RPMI7951 (cell line): ENCODE results near the gene TSC22D2. TPM values are rescaled to one million over a fixed set of nuclear protein-coding genes. Genes with fewer than 3 reads are reported as not detected.
"Not testable (repeated sequence)": the region's sequence is repeated elsewhere in the genome, so short reads cannot be mapped to it uniquely, and the experiment has no call there.

ENCODE experiments used
- DNase-seq: peaks from one replicate; pipeline ENCODE4 v3.0.0-alpha.2; 2012; ENCODE audit warnings: low read depth
- total RNA-seq: library from RNA; depleted of rRNA; stranded (reverse); fragments of >200 nt; shearing (Covaris generic); gene quantifications from 2 replicates; pipeline ENCODE4 v1.2.3, GENCODE V29; 2014; rRNA removed

The TSC22D2 gene
- total RNA-seq, 1 experiment from 2014 or later = 8.9 TPM

- DNase-seq = no peak
These were observed 82.3 kb downstream of the TSC22D2 start for GRCh38 chr3:150490277-150490986.

DNA sequence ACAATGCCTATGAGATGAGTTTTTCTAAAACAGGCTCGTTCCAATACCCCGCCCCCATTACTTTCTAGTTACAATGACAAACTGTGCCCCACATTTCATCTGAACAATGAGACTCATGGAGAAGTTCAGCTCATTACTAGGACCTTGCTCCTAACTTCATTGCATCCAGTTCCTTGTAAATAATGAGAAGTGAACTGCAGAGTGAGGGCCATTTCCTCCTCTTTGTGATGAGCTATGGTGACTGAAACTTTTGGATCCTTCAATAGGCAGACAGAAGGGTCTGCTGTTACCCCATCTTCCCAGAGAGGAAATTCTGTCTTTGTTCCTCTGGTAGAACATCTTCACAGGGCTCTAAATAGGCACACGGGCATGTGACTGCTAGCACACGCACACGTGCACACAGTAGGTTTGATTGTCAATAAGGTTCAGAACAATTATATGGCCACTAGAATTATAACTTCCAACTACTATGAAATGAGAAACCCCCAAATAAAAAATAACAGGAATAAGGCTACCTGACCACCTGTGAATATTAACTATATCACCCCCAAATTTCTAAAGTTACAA, 86.4 kb downstream of the TSC22D2 start:
- DNase-seq = no peak

DNA sequence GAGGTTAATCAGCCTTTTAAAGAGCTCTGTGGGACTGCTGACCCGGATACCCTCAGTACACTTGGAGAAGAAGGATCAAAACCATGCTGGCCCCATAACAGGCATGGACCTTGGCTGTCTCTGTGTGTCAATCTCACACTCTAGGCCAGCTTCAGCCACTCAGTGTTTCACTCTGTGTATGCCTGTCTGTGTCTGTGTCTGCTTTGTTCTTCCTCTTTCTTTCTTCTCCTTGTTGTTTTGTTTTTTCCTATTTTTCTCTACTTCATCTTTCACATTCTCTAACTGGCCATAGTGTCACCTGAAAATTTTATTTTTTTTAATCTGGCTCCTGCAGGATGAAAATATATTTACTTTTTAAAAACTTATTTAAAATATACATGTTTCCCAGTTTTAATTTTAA, 87.1 kb downstream of the TSC22D2 start:
- no peak for DNase-seq

DNA sequence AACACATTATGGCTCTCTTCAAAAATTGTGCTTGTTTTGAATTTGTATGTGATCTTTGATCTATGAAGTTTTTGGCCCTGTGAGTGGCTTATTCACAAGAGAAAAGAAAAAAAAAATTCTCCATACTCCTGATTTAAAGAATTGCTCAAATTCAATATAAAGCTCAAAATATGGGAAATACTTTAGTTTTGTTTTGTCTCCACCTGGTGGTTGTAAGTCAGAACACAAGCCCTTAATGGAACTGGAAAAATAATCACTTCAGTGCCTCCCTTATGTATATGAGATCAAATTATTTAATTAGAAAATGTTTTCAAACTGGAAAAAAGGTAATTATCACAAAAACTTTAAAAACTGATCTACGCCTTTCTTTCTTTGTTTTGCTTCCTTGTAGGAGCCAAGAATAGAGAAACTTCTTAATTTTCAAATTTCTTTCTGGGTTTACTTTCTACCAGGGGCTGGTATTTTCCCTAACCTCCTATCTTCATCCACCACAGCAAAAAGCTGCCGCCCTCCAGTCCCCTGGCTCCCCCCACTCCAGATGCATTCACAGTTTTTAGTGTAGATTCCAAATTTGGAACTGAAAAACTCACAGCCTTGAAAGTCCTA, 87.6 kb downstream of the TSC22D2 start:
- peak; percentile 50 for DNase-seq

- peak; percentile 76 for DNase-seq
These were observed 89.9 kb downstream of the TSC22D2 start for GRCh38 chr3:150497956-150498355.

- DNase-seq = not testable (repeated sequence)
These were observed 92.9 kb downstream of the TSC22D2 start for GRCh38 chr3:150500960-150501359.

- DNase-seq = no peak
These were observed 95.5 kb downstream of the TSC22D2 start for GRCh38 chr3:150503402-150504099.

DNA sequence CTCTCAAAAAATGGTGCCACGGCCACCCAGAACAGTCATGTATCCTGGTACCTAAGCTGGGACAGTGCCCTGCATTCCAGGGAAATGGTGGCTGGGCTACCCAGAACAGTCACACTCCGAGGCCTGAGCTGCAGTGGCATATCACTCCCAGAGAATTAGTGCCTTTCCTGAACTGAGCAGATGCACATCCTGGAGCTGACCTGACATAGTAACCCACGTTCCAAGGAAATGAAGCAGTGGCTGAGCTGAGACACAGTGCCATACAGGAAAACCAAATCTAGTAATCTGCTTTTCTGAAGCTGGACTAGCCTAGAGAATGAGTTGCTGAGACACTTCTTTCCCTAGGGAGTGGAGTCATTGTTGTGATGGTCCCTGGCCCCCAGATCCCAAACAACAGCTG, 96.4 kb downstream of the TSC22D2 start:
- DNase-seq = no peak

DNA sequence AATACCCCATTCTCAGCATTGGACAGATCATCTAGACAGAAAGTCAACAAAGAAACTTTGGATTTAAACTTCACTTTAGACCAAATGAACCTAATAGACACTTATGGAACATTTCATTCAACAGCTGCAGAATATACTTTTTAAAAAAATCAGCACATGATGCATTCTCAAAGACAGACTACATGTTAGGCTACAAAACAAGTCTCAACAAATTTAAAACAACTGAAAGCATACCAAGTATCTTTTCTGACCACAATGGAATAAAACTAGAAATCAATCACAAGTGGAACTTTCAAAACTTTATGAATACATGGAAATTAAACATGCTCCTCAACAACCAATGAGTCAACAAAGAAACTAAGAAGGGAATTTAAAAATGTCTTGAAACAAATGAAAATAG, 100.3 kb downstream of the TSC22D2 start:
- DNase-seq = no peak

GRCh38 chr3:150509780-150510179, 101.7 kb downstream of the TSC22D2 start:
- no peak for DNase-seq

DNA sequence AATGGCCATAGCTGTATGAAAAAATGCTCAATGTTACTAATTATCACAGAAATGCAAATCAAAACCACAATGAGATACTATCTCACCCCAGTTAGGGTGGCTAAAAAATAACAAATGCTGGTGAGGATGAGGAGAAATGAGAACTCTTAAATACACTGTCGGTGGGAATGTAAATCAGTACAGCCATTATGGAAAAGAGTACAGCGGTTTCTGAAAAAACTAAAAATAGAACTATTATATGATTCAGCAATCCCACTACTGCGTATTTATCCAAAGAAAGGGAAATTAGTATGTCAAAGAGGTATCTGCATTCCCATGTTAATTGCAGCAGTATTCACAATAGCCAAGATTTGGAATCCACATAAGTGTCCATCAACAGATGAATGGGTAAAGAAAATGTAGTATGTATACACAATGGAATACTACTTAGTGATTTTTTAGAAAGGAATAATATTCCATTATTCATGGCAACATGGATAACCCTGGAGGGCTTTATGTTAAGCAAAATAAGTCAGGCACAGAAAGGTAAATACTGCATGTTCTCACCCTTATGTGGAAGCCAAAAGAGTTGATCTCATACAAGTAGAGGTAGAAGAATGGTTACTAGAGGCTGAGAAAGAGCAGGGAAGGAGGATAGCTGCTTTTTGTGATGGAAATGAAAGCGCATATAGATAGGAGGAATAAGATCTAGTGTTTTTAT, 103.2 kb downstream of the TSC22D2 start:
- DNase-seq = no peak

GRCh38 chr3:150515210-150515609, 107.1 kb downstream of the TSC22D2 start:
- DNase-seq = no peak

Other genes starting within 250 kb of the TSC22D2 start
- 178 and 187 TPM in 2 replicates for gene SERP1, start 138.2 kb downstream of the TSC22D2 start, total RNA-seq
- 336 and 604 TPM in 2 replicates for gene EIF2A, start 138.5 kb downstream of the TSC22D2 start, total RNA-seq
- gene SELENOT, start 195.0 kb downstream of the TSC22D2 start, total RNA-seq = 129 and 152 TPM in 2 replicates